Loucy (cell line): ENCODE measurements around the gene ASCL2.

Source experiments
- CTCF ChIP-seq: fragments of 200-600 bp; sonication (generic); conservative IDR thresholded peaks from 2 replicates; pipeline ENCODE4 v1.5.1; 2014; ENCODE audit warnings: mild to moderate bottlenecking, antibody characterized with exemption, low read length
- EZH2phosphoT487 ChIP-seq: fragments of 200-600 bp; IDR thresholded peaks from 2 replicates; pipeline ENCODE4 v1.6.1; 2018; ENCODE audit warnings: antibody characterized with exemption, mild to moderate bottlenecking, moderate library complexity, borderline replicate concordance

DNA sequence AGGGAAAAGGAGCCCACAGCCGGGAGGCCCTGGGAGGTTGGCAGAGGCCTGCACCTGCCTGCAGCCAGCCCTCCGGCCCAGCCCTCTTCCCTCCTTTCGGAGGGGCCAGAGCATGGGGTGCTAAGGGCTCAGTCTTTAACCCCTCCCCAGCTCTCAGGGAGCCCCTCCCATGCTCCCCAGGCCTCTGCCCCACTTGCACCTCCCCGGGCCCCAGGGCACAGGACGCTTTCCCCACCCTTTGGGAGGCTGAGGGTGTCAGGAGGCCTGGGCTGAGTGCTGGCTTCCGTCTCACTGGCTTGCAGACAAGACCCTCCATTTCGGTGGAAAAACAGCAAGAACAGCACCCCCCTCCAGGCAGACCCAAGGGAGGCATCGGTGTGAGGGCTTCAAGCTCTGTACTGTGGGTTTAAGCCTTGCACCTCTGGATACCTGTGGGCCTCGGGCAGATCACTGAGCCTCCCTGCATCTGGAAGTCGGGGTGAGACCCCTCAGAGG, 7.3 kb downstream of the ASCL2 start:
- TF ChIP-seq CTCF (no peak), EZH2phosphoT487 (no peak)
